ENCODE data around the gene CDK17. TPM values are rescaled to one million over a fixed set of nuclear protein-coding genes. Genes with fewer than 3 reads are reported as not detected.

The CDK17 gene
- total and polyA plus RNA-seq, 9 of the 15 experiments (the other 6 are each of a cell fraction or from before 2014, with no cell fraction given) = 4.8 to 39.3 (median 21.6) TPM

DNA sequence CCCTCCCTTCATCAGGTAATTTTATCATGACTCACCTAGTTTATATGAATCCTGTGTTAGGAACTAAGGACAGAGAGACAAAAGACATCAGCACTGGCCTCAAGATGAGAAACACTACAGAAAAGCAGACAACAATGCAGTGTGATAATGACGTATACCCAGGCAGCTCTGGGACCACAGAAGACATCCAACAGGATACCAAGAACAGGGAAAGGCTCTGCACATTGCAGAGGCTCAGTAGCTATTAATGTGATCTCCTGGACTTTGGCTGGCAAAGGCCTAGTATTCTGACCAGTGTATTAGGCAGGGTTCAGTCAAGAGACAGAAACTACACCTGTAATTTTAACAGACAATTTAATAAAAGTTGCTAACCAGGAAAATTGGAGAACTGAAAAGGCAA lies 39.7 kb downstream of the CDK17 start:
- Histone ChIP-seq H3K27ac (ENCODE audit: extremely low read depth, low read depth, low read length) (no peak overlapping the region), H3K4me1 (replicated peaks in 1 of 2; ENCODE audit: control insufficient read depth in 2 of 2, insufficient read depth in 2 of 2, low read length in 2 of 2) (peaks cover 8 to 20% of the 10 kb centered on the region in 2 experiments; a peak in 3 of 5 replicates), H3K9ac (ENCODE audit: insufficient read depth in 1 of 2, low read depth in 2 of 2, low read length in 2 of 2) (no peak overlapping the region), H4K20me1 (replicated peaks; ENCODE audit: control insufficient read depth, insufficient read depth, low read length) (no peaks in the 10 kb centered on the region), H3K79me2 (ENCODE audit: control insufficient read depth, insufficient read depth, low read length) (peaks cover 88% of the 10 kb centered on the region), H2AFZ (ENCODE audit: low read depth, low read length) (no peak overlapping the region), H3K4me2 (ENCODE audit: insufficient read depth, low read length) (no peak overlapping the region), H3K9me3 (replicated peaks; ENCODE audit: control insufficient read depth, insufficient read depth, low read depth, low read length) (no peaks in the 10 kb centered on the region), H3K4me3 (no peak overlapping the region), H3K9me1 (ENCODE audit: control insufficient read depth, insufficient read depth, low read length) (no peaks in the 10 kb centered on the region), H3K27me3 (ENCODE audit: control insufficient read depth in 2 of 2, insufficient read depth in 2 of 2, low read length in 2 of 2) (no peaks in the 10 kb centered on the region), H3K36me3 (ENCODE audit: control insufficient read depth, insufficient read depth, low read length) (no peaks in the 10 kb centered on the region)
- ChIA-PET CTCF (ENCODE audit: low intra/inter-chr PET ratio) (no interaction called here), POLR2A (interaction anchor here (0.7 to 2.9 kb wide), 3 partner anchors 8 to 18 kb away, joined by 3 to 12 read pairs (median 11); no protein-coding TSS in a partner anchor)
- intact Hi-C loops (cut with micrococcal nuclease) (no loop called here), in situ Hi-C loops (cut with MboI) (no loop called here)
- TF ChIP-seq SLC30A9 (CRISPR knock-in tag; IDR thresholded peaks at IDR 0.05) = no peak
- 76% methylated on average over 1 of the region's 1 CpG for WGBS (ENCODE audit: insufficient coverage, low coverage, missing lambda C conversion rate)
- BruUV-seq (replicated peaks) = no TSS peak
- no peak for FAIRE-seq
- no peak for ATAC-seq
- DNase-seq (ENCODE audit: extremely low read depth in 1 of 4, low spot score in 3 of 4) = no peak

DNA sequence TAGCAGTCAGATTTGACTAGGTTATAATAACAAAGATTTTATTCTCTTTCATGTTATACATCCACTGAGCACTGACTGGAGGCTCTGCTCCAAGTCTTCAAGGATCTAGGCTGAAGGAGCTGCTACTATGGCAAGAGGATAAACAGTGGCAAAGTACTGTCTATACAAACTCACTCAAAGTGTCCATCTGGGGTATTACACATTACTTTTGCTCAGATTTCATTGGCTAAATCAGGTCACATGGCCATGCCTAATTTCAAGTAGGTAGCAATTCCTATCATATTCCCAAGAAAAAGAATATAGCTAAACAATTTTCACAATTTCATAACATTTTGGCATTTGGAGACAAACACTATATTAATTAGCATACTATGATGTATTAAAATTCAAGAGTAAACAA lies 40.9 kb downstream of the CDK17 start:
- intact Hi-C loops (cut with micrococcal nuclease) = no loop called here
- ATAC-seq (no peak), FAIRE-seq (peak; percentile 19), DNase-seq (ENCODE audit: extremely low read depth in 1 of 4, low spot score in 3 of 4) (peak in 2 of 4 experiments; percentile 37 to 42)
- Histone ChIP-seq H3K9ac (ENCODE audit: insufficient read depth in 1 of 2, low read depth in 2 of 2, low read length in 2 of 2) (no peak overlapping the region), H3K27me3 (ENCODE audit: control insufficient read depth in 2 of 2, insufficient read depth in 2 of 2, low read length in 2 of 2) (no peaks in the 10 kb centered on the region), H3K9me1 (ENCODE audit: control insufficient read depth, insufficient read depth, low read length) (no peaks in the 10 kb centered on the region), H3K4me1 (replicated peaks in 1 of 2; ENCODE audit: control insufficient read depth in 2 of 2, insufficient read depth in 2 of 2, low read length in 2 of 2) (peaks cover 2 to 11% of the 10 kb centered on the region in 2 experiments; a peak in 3 of 5 replicates), H3K79me2 (ENCODE audit: control insufficient read depth, insufficient read depth, low read length) (peaks cover 86% of the 10 kb centered on the region), H3K4me3 (no peak overlapping the region), H3K27ac (ENCODE audit: extremely low read depth, low read depth, low read length) (no peak overlapping the region), H2AFZ (ENCODE audit: low read depth, low read length) (no peak overlapping the region), H3K36me3 (ENCODE audit: control insufficient read depth, insufficient read depth, low read length) (no peaks in the 10 kb centered on the region), H4K20me1 (replicated peaks; ENCODE audit: control insufficient read depth, insufficient read depth, low read length) (0 out of 2 replicates have a peak, but pooled peaks cover 3% of the 10 kb centered on the region), H3K4me2 (ENCODE audit: insufficient read depth, low read length) (no peak overlapping the region), H3K9me3 (replicated peaks; ENCODE audit: control insufficient read depth, insufficient read depth, low read depth, low read length) (no peaks in the 10 kb centered on the region)
- BruUV-seq (replicated peaks) = no TSS peak
- in situ Hi-C loops (cut with MboI) = no loop called here
- POLR2A ChIA-PET = no interaction called here
- CTCF ChIA-PET (ENCODE audit: low intra/inter-chr PET ratio) = no interaction called here
- peak; percentile 19 for TF ChIP-seq RBM25 (IDR thresholded peaks at IDR 0.05; ENCODE audit: low read depth, low read length, severe bottlenecking)
- TF ChIP-seq RAD51 (IDR thresholded peaks at IDR 0.05; ENCODE audit: borderline replicate concordance, low read depth) = peak; percentile 15; the same call in 1 of the 2 replicates
- no peak for TF ChIP-seq CBX2 (IDR thresholded peaks at IDR 0.05; ENCODE audit: insufficient read depth, low read length, poor library complexity, severe bottlenecking)
- TF ChIP-seq SREBF1 (IDR thresholded peaks at IDR 0.05; ENCODE audit: borderline replicate concordance, low read depth, low read length) = no peak
- TF ChIP-seq, protein P1, sequence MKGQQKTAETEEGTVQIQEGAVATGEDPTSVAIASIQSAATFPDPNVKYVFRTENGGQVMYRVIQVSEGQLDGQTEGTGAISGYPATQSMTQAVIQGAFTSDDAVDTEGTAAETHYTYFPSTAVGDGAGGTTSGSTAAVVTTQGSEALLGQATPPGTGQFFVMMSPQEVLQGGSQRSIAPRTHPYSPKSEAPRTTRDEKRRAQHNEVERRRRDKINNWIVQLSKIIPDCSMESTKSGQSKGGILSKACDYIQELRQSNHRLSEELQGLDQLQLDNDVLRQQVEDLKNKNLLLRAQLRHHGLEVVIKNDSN (CRISPR knock-in tag; IDR thresholded peaks at IDR 0.05) = peak; percentile 50; the same call in 1 of the 2 replicates
- TF ChIP-seq CHD4 (IDR thresholded peaks at IDR 0.05; ENCODE audit: insufficient read depth, insufficient replicate concordance, low read depth, low read length, poor library complexity, severe bottlenecking) = no peak
- TF ChIP-seq, protein P2, sequence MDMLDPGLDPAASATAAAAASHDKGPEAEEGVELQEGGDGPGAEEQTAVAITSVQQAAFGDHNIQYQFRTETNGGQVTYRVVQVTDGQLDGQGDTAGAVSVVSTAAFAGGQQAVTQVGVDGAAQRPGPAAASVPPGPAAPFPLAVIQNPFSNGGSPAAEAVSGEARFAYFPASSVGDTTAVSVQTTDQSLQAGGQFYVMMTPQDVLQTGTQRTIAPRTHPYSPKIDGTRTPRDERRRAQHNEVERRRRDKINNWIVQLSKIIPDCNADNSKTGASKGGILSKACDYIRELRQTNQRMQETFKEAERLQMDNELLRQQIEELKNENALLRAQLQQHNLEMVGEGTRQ (CRISPR knock-in tag; IDR thresholded peaks at IDR 0.05) = peak; percentile 58; the same call in 1 of the 2 replicates
- TF ChIP-seq HCFC1 (IDR thresholded peaks at IDR 0.05; ENCODE audit: low read depth, low read length) = no peak
- TF ChIP-seq, protein P3, sequence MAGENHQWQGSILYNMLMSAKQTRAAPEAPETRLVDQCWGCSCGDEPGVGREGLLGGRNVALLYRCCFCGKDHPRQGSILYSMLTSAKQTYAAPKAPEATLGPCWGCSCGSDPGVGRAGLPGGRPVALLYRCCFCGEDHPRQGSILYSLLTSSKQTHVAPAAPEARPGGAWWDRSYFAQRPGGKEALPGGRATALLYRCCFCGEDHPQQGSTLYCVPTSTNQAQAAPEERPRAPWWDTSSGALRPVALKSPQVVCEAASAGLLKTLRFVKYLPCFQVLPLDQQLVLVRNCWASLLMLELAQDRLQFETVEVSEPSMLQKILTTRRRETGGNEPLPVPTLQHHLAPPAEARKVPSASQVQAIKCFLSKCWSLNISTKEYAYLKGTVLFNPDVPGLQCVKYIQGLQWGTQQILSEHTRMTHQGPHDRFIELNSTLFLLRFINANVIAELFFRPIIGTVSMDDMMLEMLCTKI (IDR thresholded peaks at IDR 0.05; ENCODE audit: partially characterized antibody) = no peak
- TF ChIP-seq HEY1 (CRISPR knock-in tag; IDR thresholded peaks at IDR 0.05; ENCODE audit: borderline replicate concordance) = no peak
- TF ChIP-seq, protein P4, sequence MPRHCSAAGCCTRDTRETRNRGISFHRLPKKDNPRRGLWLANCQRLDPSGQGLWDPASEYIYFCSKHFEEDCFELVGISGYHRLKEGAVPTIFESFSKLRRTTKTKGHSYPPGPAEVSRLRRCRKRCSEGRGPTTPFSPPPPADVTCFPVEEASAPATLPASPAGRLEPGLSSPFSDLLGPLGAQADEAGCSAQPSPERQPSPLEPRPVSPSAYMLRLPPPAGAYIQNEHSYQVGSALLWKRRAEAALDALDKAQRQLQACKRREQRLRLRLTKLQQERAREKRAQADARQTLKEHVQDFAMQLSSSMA (CRISPR knock-in tag; IDR thresholded peaks at IDR 0.05) = no peak

All from K562 (cell line).